ENCODE results near the gene RNF214.

DNA sequence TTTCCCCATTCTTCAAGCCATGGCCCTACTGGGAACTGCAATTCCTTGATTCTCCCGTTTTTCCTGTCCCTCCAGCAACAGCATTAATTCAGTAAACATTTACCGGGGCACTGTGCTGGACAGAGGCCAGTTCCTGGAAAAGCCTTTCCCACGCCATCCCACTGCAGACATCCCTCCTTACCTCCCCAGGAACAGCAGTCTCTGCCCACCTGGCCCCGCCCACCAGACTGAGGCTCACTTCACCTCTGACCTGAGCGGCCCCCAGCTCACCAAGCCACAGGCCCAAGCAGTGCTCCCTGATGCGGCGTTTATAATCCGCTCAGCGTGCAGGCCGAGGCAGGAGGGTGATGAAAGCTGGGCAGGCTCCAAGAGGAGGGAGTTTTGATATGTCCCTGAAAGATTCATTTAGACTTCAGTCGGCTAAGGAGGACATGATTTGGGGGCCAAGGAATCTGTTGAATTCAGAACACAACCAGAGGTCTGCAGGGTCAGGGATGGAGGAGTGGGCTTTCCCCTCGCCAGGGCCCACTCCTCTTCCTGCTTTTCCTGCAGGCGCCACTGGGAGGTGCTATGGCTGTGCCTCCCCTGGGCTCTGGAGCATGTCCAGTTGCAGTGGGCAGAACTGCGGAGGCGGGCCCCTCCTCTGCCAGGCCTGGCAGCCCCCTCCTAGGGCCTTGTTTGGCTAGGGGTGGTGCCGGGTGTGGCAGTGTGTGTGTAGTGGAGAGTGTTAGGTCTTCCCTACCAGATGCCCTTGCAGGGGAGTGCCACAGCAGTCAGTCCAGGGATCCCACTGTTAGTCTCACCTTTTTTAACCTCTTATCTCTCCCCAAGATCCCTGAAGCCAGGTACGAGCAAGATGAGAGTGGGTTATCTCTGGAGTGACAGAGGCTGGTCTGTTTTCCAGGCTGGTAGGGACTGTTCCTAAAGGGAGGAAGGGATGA lies 34.7 kb upstream of the RNF214 start:
- TF ChIP-seq CTCF (conservative IDR thresholded peaks at IDR 0.05; ENCODE audit: low read depth, low read length) (peak; percentile 62), RAD21 (IDR thresholded peaks at IDR 0.05; ENCODE audit: low read length) (peak; percentile 34), POLR2A (IDR thresholded peaks at IDR 0.05; ENCODE audit: low read depth, low read length) (no peak), RCOR1 (IDR thresholded peaks at IDR 0.05; ENCODE audit: insufficient replicate concordance, low read length) (no peak)
